Uterus (tissue), 4 donors: Measurements from ENCODE around the gene CDX1. TPM values are rescaled to one million over a fixed set of nuclear protein-coding genes. Genes with fewer than 3 reads are reported as not detected.

Experiments
- DNase-seq, 2 donors: peaks; one replicate each; pipeline ENCODE4 v3.0.0-alpha.2; 2019 to 2020
- H3K27ac ChIP-seq, 2 donors: fragments of 200-600 bp; sonication (generic); 1 replicate in 1 of 2; 2 replicates in 1 of 2; pipeline ENCODE4 v1.5.1; 2016 to 2018
- H3K27me3 ChIP-seq, 2 donors: fragments of 200-600 bp; sonication (generic); one replicate each; pipeline ENCODE4 v1.5.1; 2018 to 2019; ENCODE audit warnings: control low read depth in 1 of 2
- H3K36me3 ChIP-seq, 2 donors: fragments of 200-600 bp; sonication (generic); one replicate each; pipeline ENCODE4 v1.5.1; 2019; ENCODE audit warnings: control low read depth in 1 of 2
- H3K4me1 ChIP-seq, 2 donors: fragments of 200-600 bp; sonication (generic); one replicate each; pipeline ENCODE4 v1.5.1; 2018 to 2019; ENCODE audit warnings: control low read depth in 1 of 2
- H3K4me3 ChIP-seq, 2 donors: fragments of 200-600 bp; sonication (generic); 1 replicate in 1 of 2; 2 replicates in 1 of 2; pipeline ENCODE4 v1.5.1; 2018 to 2019; ENCODE audit warnings: mild to moderate bottlenecking in 1 of 2
- H3K9me3 ChIP-seq, 2 donors: fragments of 200-600 bp; sonication (generic); one replicate each; pipeline ENCODE4 v1.5.1; 2019; ENCODE audit warnings: control low read depth in 1 of 2
- CTCF ChIP-seq, 4 experiments: fragments of 200-600 bp in 2 of 4; fragments of 450-650 bp in 2 of 4; sonication (generic) in 2 of 4; IDR thresholded peaks; one replicate each; pipeline ENCODE4 v1.5.1; 2016 to 2019; ENCODE audit warnings: antibody characterized with exemption in 4 of 4, mild to moderate bottlenecking in 2 of 4, moderate library complexity in 1 of 4
- POLR2A ChIP-seq, 2 donors: fragments of 450-650 bp; IDR thresholded peaks; one replicate each; pipeline ENCODE4 v1.6.1; 2016; ENCODE audit warnings: antibody characterized with exemption in 2 of 2, mild to moderate bottlenecking in 1 of 2, moderate library complexity in 1 of 2
- intact Hi-C: fragments of 100-400 bp; cut with DNase I; formaldehyde crosslinking; loops from one replicate; pipeline ENCODE4 v1.15.1; 2023; ENCODE audit warnings: low total_unique reads
- total RNA-seq, 4 donors: library from RNA; depleted of rRNA in 3 of 4; stranded (reverse); fragments of >200 nt in 3 of 4; gene quantifications; one replicate each; pipeline versions ENCODE4 v1.1.0 to v1.2.4, GENCODE V29; 2014 to 2023
- donor health status: DM: yes; HTN: yes; CAD: no.

CDX1 gene
- total RNA-seq, 4 donors from 2014 or later = 0.29 to 0.77 (median 0.38) TPM

- TF ChIP-seq POLR2A (IDR thresholded peaks at IDR 0.05) (no peak), CTCF (IDR thresholded peaks at IDR 0.05) (no peak)
- H3K4me3 ChIP-seq = no peak overlapping the region
- no peaks in the 10 kb centered on the region for H3K36me3 ChIP-seq
- no peak for DNase-seq
- intact Hi-C loops = no loop called here
- H3K27me3 ChIP-seq = no peaks in the 10 kb centered on the region
- peak overlapping the region; percentile 97 to 99 for H3K27ac ChIP-seq
- peaks cover 34 to 76% of the 10 kb centered on the region in 2 donors for H3K4me1 ChIP-seq
- no peaks in the 10 kb centered on the region for H3K9me3 ChIP-seq
These were observed 30.8 kb upstream of the CDX1 start for GRCh38 chr5:150135557-150136304.

- intact Hi-C loops = no loop called here
- peaks cover 42 to 76% of the 10 kb centered on the region in 2 donors for H3K4me1 ChIP-seq
- H3K27me3 ChIP-seq = no peaks in the 10 kb centered on the region
These were observed 30.0 kb upstream of the CDX1 start for GRCh38 chr5:150136305-150137167.

GRCh38 chr5:150137168-150137957 is 29.2 kb upstream of the CDX1 start:
- intact Hi-C loops = no loop called here
- H3K4me3 ChIP-seq = no peak overlapping the region
- H3K27ac ChIP-seq = peak overlapping the region; percentile 97 to 99
- H3K36me3 ChIP-seq = no peaks in the 10 kb centered on the region
- H3K4me1 ChIP-seq = peaks cover 50 to 77% of the 10 kb centered on the region in 2 donors
- TF ChIP-seq POLR2A (IDR thresholded peaks at IDR 0.05) = no peak
- no peaks in the 10 kb centered on the region for H3K9me3 ChIP-seq
- no peaks in the 10 kb centered on the region for H3K27me3 ChIP-seq
- DNase-seq = no peak

More at GRCh38 chr5:150136305-150137167, 30.0 kb upstream of the CDX1 start:
- no peak for DNase-seq
- no peaks in the 10 kb centered on the region for H3K9me3 ChIP-seq
- TF ChIP-seq CTCF (IDR thresholded peaks at IDR 0.05) (no peak), POLR2A (IDR thresholded peaks at IDR 0.05) (no peak)
- H3K36me3 ChIP-seq = no peaks in the 10 kb centered on the region
- H3K4me3 ChIP-seq = no peak overlapping the region
- peak overlapping the region; percentile 97 to 99 for H3K27ac ChIP-seq

GRCh38 chr5:150137997-150138396 is 28.6 kb upstream of the CDX1 start:
- DNase-seq = no peak
- Histone ChIP-seq H3K27me3 (no peaks in the 10 kb centered on the region), H3K36me3 (no peaks in the 10 kb centered on the region), H3K4me1 (peaks cover 53 to 74% of the 10 kb centered on the region in 2 donors), H3K4me3 (no peak overlapping the region), H3K27ac (peak overlapping the region; percentile 97 to 99), H3K9me3 (no peaks in the 10 kb centered on the region)
- intact Hi-C loops = no loop called here
- TF ChIP-seq CTCF (IDR thresholded peaks at IDR 0.05) = no peak
- TF ChIP-seq POLR2A (IDR thresholded peaks at IDR 0.05) = no peak

- Histone ChIP-seq H3K4me3 (peak overlapping the region in 1 of 2 donors; percentile 20), H3K27ac (peak overlapping the region; percentile 97 to 99), H3K4me1 (peaks cover 53 to 71% of the 10 kb centered on the region in 2 donors), H3K27me3 (no peaks in the 10 kb centered on the region), H3K36me3 (no peaks in the 10 kb centered on the region), H3K9me3 (no peaks in the 10 kb centered on the region)
- no peak for TF ChIP-seq POLR2A (IDR thresholded peaks at IDR 0.05)
- no peak for TF ChIP-seq CTCF (IDR thresholded peaks at IDR 0.05)
- intact Hi-C loops = no loop called here
- peak; percentile 72 for DNase-seq
These were observed 27.9 kb upstream of the CDX1 start for GRCh38 chr5:150138551-150139265.
